PC-9 (cell line): ENCODE measurements around the gene IL1RAP. TPM values are rescaled to one million over a fixed set of nuclear protein-coding genes. Genes with fewer than 3 reads are reported as not detected.

ENCODE experiments used
- BruUV-seq: library from RNA; stranded (reverse); fragments of 400-500 nt; replicated peaks from 2 replicates; lab custom pipeline; 2021; lab: Mats Ljungman, UMichigan
- CTCF ChIA-PET: fragments of 300-600 bp; sonication (Branson Sonifier 250); formaldehyde crosslinking; loops from one replicate; lab custom pipeline; 2022; ENCODE audit warnings: antibody characterized with exemption; lab: Charles Lee
- POLR2A ChIA-PET: fragments of 300-600 bp; sonication (Branson Sonifier 250); formaldehyde crosslinking; loops from one replicate; lab custom pipeline; 2022; ENCODE audit warnings: antibody characterized with exemption; ENCODE audit not compliant: unreplicated experiment; lab: Charles Lee
- DNase-seq, 2 experiments: peaks; one replicate each; pipeline versions ENCODE4 v3.0.0 to v3.0.0-alpha.2; 2015 to 2022; ENCODE audit warnings: mixed read lengths in 1 of 2
- H2AFZ ChIP-seq: fragments of 200-600 bp; sonication (generic); 2 replicates; pipeline ENCODE4 v1.8.1; 2017; ENCODE audit warnings: antibody characterized with exemption
- H3F3A ChIP-seq: fragments of 200-600 bp; sonication (generic); 2 replicates; pipeline ENCODE4 v1.8.1; 2017; ENCODE audit warnings: antibody characterized with exemption, mild to moderate bottlenecking, low read depth; ENCODE audit not compliant: insufficient read depth
- H3K27ac ChIP-seq: fragments of 200-600 bp; sonication (generic); 2 replicates; pipeline ENCODE4 v1.6.1; 2016; ENCODE audit warnings: mixed run types
- H3K27me3 ChIP-seq: fragments of 200-600 bp; sonication (generic); 2 replicates; pipeline ENCODE4 v1.6.1; 2016; ENCODE audit warnings: low read depth, mixed run types; ENCODE audit not compliant: insufficient read depth
- H3K36me3 ChIP-seq: fragments of 200-600 bp; sonication (generic); 2 replicates; pipeline ENCODE4 v1.6.1; 2016; ENCODE audit warnings: low read depth, mixed run types
- H3K4me1 ChIP-seq: fragments of 200-600 bp; sonication (generic); replicated peaks from 2 replicates; pipeline ENCODE4 v1.6.1; 2016; ENCODE audit warnings: mixed run types; ENCODE audit not compliant: insufficient read depth
- H3K4me2 ChIP-seq: fragments of 200-600 bp; sonication (generic); 2 replicates; pipeline ENCODE4 v1.6.1; 2017; ENCODE audit warnings: mixed run types
- H3K4me3 ChIP-seq: fragments of 200-600 bp; sonication (generic); 2 replicates; pipeline ENCODE4 v1.6.1; 2016; ENCODE audit warnings: mixed run types
- H3K79me2 ChIP-seq: fragments of 200-600 bp; sonication (generic); 2 replicates; pipeline ENCODE4 v1.6.1; 2017; ENCODE audit warnings: low read depth, mixed run types
- H3K9me2 ChIP-seq: fragments of 200-600 bp; sonication (generic); 2 replicates; pipeline ENCODE4 v1.8.1; 2017; ENCODE audit warnings: mild to moderate bottlenecking; ENCODE audit not compliant: insufficient read depth
- H3K9me3 ChIP-seq: fragments of 200-600 bp; sonication (generic); 2 replicates; pipeline ENCODE4 v1.8.1; 2016; ENCODE audit warnings: low read depth; ENCODE audit not compliant: insufficient read depth
- H4K20me1 ChIP-seq: fragments of 200-600 bp; sonication (generic); 2 replicates; pipeline ENCODE4 v1.8.1; 2017; ENCODE audit not compliant: insufficient read depth
- CTCF ChIP-seq: fragments of 200-600 bp; sonication (generic); conservative IDR thresholded peaks from 2 replicates; pipeline ENCODE4 v1.6.1; 2017; ENCODE audit warnings: mixed run types, antibody characterized with exemption, mild to moderate bottlenecking, moderate library complexity
- EZH2 ChIP-seq: fragments of 200-600 bp; sonication (generic); IDR thresholded peaks from 2 replicates; pipeline ENCODE4 v1.8.0; 2017; ENCODE audit warnings: antibody characterized with exemption, low read depth
- intact Hi-C: fragments of 100-400 bp; cut with micrococcal nuclease; formaldehyde crosslinking; loops from one replicate; pipeline ENCODE4 v1.10.0; 2022; ENCODE audit not compliant: unreplicated experiment
- total RNA-seq: library from RNA; stranded (reverse); gene quantifications from 2 replicates; pipeline ENCODE4 v1.2.3, GENCODE V29; 2021

IL1RAP gene
- total RNA-seq, 1 experiment from 2014 or later = 13.3 TPM

GRCh38 chr3:190582667-190583066, 68.8 kb downstream of the IL1RAP start:
- no peaks in the 10 kb centered on the region for H4K20me1 ChIP-seq
- no peak for TF ChIP-seq CTCF
- no peak for TF ChIP-seq EZH2
- no peak overlapping the region for H2AFZ ChIP-seq
- intact Hi-C loops = no loop called here
- DNase-seq = no peak
- ChIA-PET POLR2A (interaction anchor here (0.5 kb wide), 1 partner anchor 49 kb away, joined by 4 read pairs; no protein-coding TSS in a partner anchor), CTCF (interaction anchor here (0.6 kb wide), 1 partner anchor 458 kb away, joined by 4 read pairs; no protein-coding TSS in a partner anchor)
- no peaks in the 10 kb centered on the region for H3K9me2 ChIP-seq
- peaks cover 5% of the 10 kb centered on the region for H3K9me3 ChIP-seq
- no peaks in the 10 kb centered on the region for H3K36me3 ChIP-seq
- no peaks in the 10 kb centered on the region for H3K27me3 ChIP-seq
- H3F3A ChIP-seq = peaks cover 15% of the 10 kb centered on the region; the same call in 1 of the 2 replicates
- H3K4me2 ChIP-seq = no peak overlapping the region
- H3K4me1 ChIP-seq = peaks cover 22% of the 10 kb centered on the region
- H3K79me2 ChIP-seq = no peaks in the 10 kb centered on the region
- no TSS peak for BruUV-seq
- H3K4me3 ChIP-seq = no peak overlapping the region
- H3K27ac ChIP-seq = no peak overlapping the region

GRCh38 chr3:190585805-190586630, 72.1 kb downstream of the IL1RAP start:
- POLR2A ChIA-PET = interaction anchor here (0.5 to 0.7 kb wide), 2 partner anchors 23 to 72 kb away, joined by 3 to 9 read pairs; no protein-coding TSS in a partner anchor
- peaks cover 22% of the 10 kb centered on the region for H3K4me1 ChIP-seq
- DNase-seq = peak; percentile 80 to 86
- H3K79me2 ChIP-seq = no peaks in the 10 kb centered on the region
- CTCF ChIA-PET = interaction anchor here (1.0 kb wide), 1 partner anchor 111 kb away, joined by 6 read pairs; no protein-coding TSS in a partner anchor
- H4K20me1 ChIP-seq = no peaks in the 10 kb centered on the region
- no peak for TF ChIP-seq EZH2
- no peak for TF ChIP-seq CTCF
- intact Hi-C loops = loop anchor here (1.0 to 5.0 kb wide), 5 partner anchors 20 to 651 kb away; partner anchors contain the start of gene IL1RAP
- H3K27me3 ChIP-seq = no peaks in the 10 kb centered on the region
- 0 out of 2 replicates have a peak, but pooled peaks cover 5% of the 10 kb centered on the region for H3K9me3 ChIP-seq
- BruUV-seq = TSS peak; percentile 96
- H3K4me2 ChIP-seq = peak overlapping the region; percentile 2
- H3K4me3 ChIP-seq = no peak overlapping the region
- H3K36me3 ChIP-seq = no peaks in the 10 kb centered on the region
- H3F3A ChIP-seq = peaks cover 15% of the 10 kb centered on the region; the same call in 1 of the 2 replicates
- no peak overlapping the region for H2AFZ ChIP-seq
- H3K27ac ChIP-seq = peak overlapping the region; percentile 57
- no peaks in the 10 kb centered on the region for H3K9me2 ChIP-seq

GRCh38 chr3:190586631-190587011, 72.7 kb downstream of the IL1RAP start:
- no peak for TF ChIP-seq CTCF
- TF ChIP-seq EZH2 = no peak
- Histone ChIP-seq H3K4me2 (peak overlapping the region; percentile 2; the same call in 1 of the 2 replicates), H3K79me2 (no peaks in the 10 kb centered on the region), H4K20me1 (no peaks in the 10 kb centered on the region), H3K4me3 (no peak overlapping the region), H3K27me3 (no peaks in the 10 kb centered on the region), H3K9me3 (0 out of 2 replicates have a peak, but pooled peaks cover 5% of the 10 kb centered on the region), H3K9me2 (no peaks in the 10 kb centered on the region), H3K27ac (peak overlapping the region; percentile 57), H3K4me1 (peaks cover 22% of the 10 kb centered on the region), H3F3A (peaks cover 15% of the 10 kb centered on the region; the same call in 1 of the 2 replicates), H3K36me3 (no peaks in the 10 kb centered on the region), H2AFZ (no peak overlapping the region)
- ChIA-PET POLR2A (interaction anchor here (0.5 to 0.7 kb wide), 2 partner anchors 24 to 73 kb away, joined by 3 to 9 read pairs; no protein-coding TSS in a partner anchor), CTCF (interaction anchor here (1.0 kb wide), 1 partner anchor 110 kb away, joined by 6 read pairs; no protein-coding TSS in a partner anchor)
- DNase-seq = peak; percentile 51 to 62
- intact Hi-C loops = loop anchor here (1.0 to 5.0 kb wide), 5 partner anchors 20 to 651 kb away; partner anchors contain the start of gene IL1RAP
- no TSS peak for BruUV-seq
